HG03045 (cell line): ENCODE data around the gene PLK4.
"Not testable (repeated sequence)": the region's sequence is repeated elsewhere in the genome, so short reads cannot be mapped to it uniquely, and the experiment has no call there.

Experiments used
- ATAC-seq: cut with Tn5 transposase; IDR thresholded peaks from one replicate; pipeline ENCODE4 v1.9.1; 2021; ENCODE audit warnings: mild to moderate bottlenecking, moderate library complexity; ENCODE audit not compliant: unreplicated experiment

The PLK4 gene

GRCh38 chr4:127899682-127900081 lies 19.0 kb downstream of the PLK4 start:
- ATAC-seq, result not testable (repeated sequence)

GRCh38 chr4:127905029-127905428 lies 24.3 kb downstream of the PLK4 start:
- no peak for ATAC-seq

DNA sequence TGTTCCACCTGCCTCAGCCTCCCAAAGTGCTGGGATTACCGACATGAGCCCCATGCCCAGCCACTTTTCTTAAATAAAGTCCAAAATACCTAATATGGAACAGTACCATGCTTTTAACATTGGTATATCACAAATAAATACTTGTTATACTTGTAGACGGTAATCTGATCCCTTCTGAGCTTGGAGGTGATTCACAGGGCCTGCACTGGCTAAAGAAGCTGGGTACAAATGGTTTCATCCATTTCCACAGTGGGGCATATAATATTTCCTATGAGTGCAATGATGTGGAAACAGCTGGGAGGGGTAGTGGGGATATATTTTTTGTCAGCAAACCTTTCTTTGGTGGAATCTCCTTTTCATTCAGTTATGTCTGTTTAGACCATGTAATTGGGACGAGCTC lies 35.8 kb downstream of the PLK4 start:
- ATAC-seq, result no peak

GRCh38 chr4:127917151-127917550 lies 36.5 kb downstream of the PLK4 start:
- ATAC-seq, result no peak

- no peak for ATAC-seq
Observed at GRCh38 chr4:127920521-127920920, 39.8 kb downstream of the PLK4 start.

GRCh38 chr4:127922226-127922625 lies 41.5 kb downstream of the PLK4 start:
- ATAC-seq, result no peak

GRCh38 chr4:127925720-127926119 lies 45.0 kb downstream of the PLK4 start:
- ATAC-seq, result not testable (repeated sequence)

DNA sequence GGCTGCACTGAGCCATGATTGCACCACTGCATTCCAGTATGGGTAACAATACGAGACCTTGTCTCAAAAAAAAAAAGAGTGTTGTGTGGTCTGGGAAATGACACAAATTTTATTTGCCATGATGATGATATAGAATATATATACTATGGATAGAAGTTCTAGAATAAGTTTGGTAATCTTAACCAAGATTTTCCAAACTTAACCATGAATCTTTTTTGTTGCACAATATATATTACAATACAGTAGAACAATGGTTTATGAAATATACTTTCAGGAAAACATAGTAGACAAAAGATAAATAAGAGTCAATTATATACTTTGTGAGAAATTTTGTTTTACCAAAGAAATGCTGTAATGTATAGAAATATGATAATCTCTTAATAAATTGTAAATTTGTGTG lies 49.5 kb downstream of the PLK4 start:
- ATAC-seq, result no peak

GRCh38 chr4:127931836-127932235 lies 51.1 kb downstream of the PLK4 start:
- ATAC-seq, result not testable (repeated sequence)

DNA sequence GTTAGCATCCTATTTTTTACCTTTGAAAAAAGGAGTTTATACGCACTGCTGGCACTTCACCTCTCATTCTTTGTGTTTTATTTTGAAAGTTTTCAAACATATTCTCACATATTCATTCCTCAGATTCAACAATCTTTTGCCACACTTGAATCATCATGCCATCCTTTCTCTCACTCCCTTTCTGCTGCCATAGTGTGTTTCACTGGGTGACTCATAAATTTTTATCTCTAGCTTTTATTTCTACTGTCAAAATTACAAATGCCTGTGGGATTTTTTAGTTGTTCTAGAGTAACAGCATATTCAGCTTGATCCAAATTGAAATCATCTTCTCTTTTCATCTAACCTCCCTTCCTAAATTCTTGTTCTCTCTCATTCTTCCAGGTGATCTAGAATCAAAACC lies 56.3 kb downstream of the PLK4 start:
- ATAC-seq, result no peak
